Keratinocyte (primary cell): ENCODE results near the gene MYH7B. TPM values are rescaled to one million over a fixed set of nuclear protein-coding genes. Genes with fewer than 3 reads are reported as not detected.

Source experiments
- DNase-seq: peaks from one replicate; pipeline ENCODE4 v3.0.0-alpha.2; 2011; ENCODE audit warnings: low read depth, missing footprints, low spot score
- FAIRE-seq: peaks from 2 replicates; lab custom pipeline; 2011; peaks lifted over from hg19 to GRCh38; lab: Jason Lieb, UNC
- H2AFZ ChIP-seq: 2 replicates; pipeline ENCODE4 v1.6.0; 2012; ENCODE audit warnings: low read length, control low read depth, inconsistent platforms; ENCODE audit not compliant: control insufficient read depth
- H3K27ac ChIP-seq: 2 replicates; pipeline ENCODE4 v1.5.1; 2011; ENCODE audit warnings: low read length; ENCODE audit not compliant: control insufficient read depth, insufficient read depth
- H3K27me3 ChIP-seq: 3 replicates; pipeline ENCODE4 v1.6.0; 2011; ENCODE audit warnings: low read length; ENCODE audit not compliant: control insufficient read depth, insufficient read depth; ENCODE audit errors: extremely low read depth
- H3K36me3 ChIP-seq, 2 experiments: 2 replicates in 1 of 2; 3 replicates in 1 of 2; pipeline ENCODE4 v1.5.1; 2011; ENCODE audit warnings: low read length in 2 of 2, mild to moderate bottlenecking in 1 of 2; ENCODE audit not compliant: control insufficient read depth in 2 of 2, insufficient read depth in 2 of 2; ENCODE audit errors: extremely low read depth in 1 of 2
- H3K4me1 ChIP-seq: 3 replicates; pipeline ENCODE4 v1.5.1; 2011; ENCODE audit warnings: low read length; ENCODE audit not compliant: control insufficient read depth, insufficient read depth; ENCODE audit errors: extremely low read depth
- H3K4me2 ChIP-seq: 3 replicates; pipeline ENCODE4 v1.6.0; 2011; ENCODE audit warnings: low read depth, low read length; ENCODE audit not compliant: control insufficient read depth, insufficient read depth; ENCODE audit errors: extremely low read depth
- H3K4me3 ChIP-seq, 3 experiments: fragments of 200-600 bp in 1 of 3; sonication (generic) in 1 of 3; 2 replicates in 2 of 3; 3 replicates in 1 of 3; pipeline ENCODE4 v1.5.1; 2011 to 2016; ENCODE audit warnings: low read length in 3 of 3, mild to moderate bottlenecking in 3 of 3, control low read depth in 2 of 3, inconsistent platforms in 1 of 3, low read depth in 1 of 3, mixed read lengths in 1 of 3, mixed run types in 1 of 3, moderate library complexity in 1 of 3; ENCODE audit not compliant: control insufficient read depth in 2 of 3, insufficient read depth in 2 of 3; ENCODE audit errors: extremely low read depth in 1 of 3
- H3K79me2 ChIP-seq: 2 replicates; pipeline ENCODE4 v1.6.0; 2012; ENCODE audit warnings: low read length; ENCODE audit not compliant: control insufficient read depth, insufficient read depth
- H3K9ac ChIP-seq: 3 replicates; pipeline ENCODE4 v1.6.0; 2011; ENCODE audit warnings: low read length; ENCODE audit not compliant: control insufficient read depth, insufficient read depth; ENCODE audit errors: extremely low read depth
- H3K9me1 ChIP-seq: 3 replicates; pipeline ENCODE4 v1.6.0; 2011; ENCODE audit warnings: low read length; ENCODE audit not compliant: control insufficient read depth, insufficient read depth; ENCODE audit errors: extremely low read depth
- H3K9me3 ChIP-seq: 2 replicates; pipeline ENCODE4 v1.5.1; 2012; ENCODE audit warnings: low read depth, low read length; ENCODE audit not compliant: control insufficient read depth
- H4K20me1 ChIP-seq: 3 replicates; pipeline ENCODE4 v1.6.0; 2011; ENCODE audit warnings: low read length; ENCODE audit not compliant: control insufficient read depth, insufficient read depth; ENCODE audit errors: extremely low read depth
- CTCF ChIP-seq, 3 experiments: IDR thresholded peaks in 1 of 3; conservative IDR thresholded peaks in 1 of 3; optimal IDR thresholded peaks in 1 of 3; 2 replicates in 2 of 3; 3 replicates in 1 of 3; pipeline versions ENCODE3 to v1.5.1; 2011; ENCODE audit warnings: low read length in 3 of 3, mild to moderate bottlenecking in 3 of 3, moderate library complexity in 2 of 3, control low read depth in 1 of 3, inconsistent platforms in 1 of 3; ENCODE audit not compliant: insufficient read depth in 2 of 3; ENCODE audit errors: extremely low read depth in 1 of 3
- EZH2 ChIP-seq: IDR thresholded peaks from one replicate; pipeline ENCODE4 v1.6.1; 2012; ENCODE audit warnings: inconsistent platforms, mild to moderate bottlenecking, low read length, moderate library complexity
- dilution Hi-C: fragments of 300-500 bp; cut with MboI; formaldehyde crosslinking; loops from one replicate; pipeline ENCODE4 v1.7.0; 2020; ENCODE audit warnings: low sequenced_read_pairs; ENCODE audit not compliant: extremely low pct_ligation_motif_present
- polyA plus RNA-seq, 5 experiments: library from polyadenylated mRNA; depleted of rRNA in 3 of 5; stranded (reverse) in 3 of 5; stranded (forward) in 1 of 5; unstranded in 1 of 5; fragments of >200 nt; gene quantifications; 1 replicate in 1 of 5; 2 replicates in 3 of 5; 3 replicates in 1 of 5; pipeline versions ENCODE4 v1.2.1 to v1.2.3, GENCODE V29; 2011 to 2012; ENCODE audit warnings: missing spikeins in 2 of 5, low read depth in 1 of 5, low replicate concordance in 1 of 5

MYH7B gene
- polyA plus RNA-seq, 1 donor (not counting 4 experiments of a cell fraction or from before 2014, with no cell fraction given), result 0.01 TPM

GRCh38 chr20:34989118-34989517 lies 33.5 kb downstream of the MYH7B start:
- TF ChIP-seq EZH2, result no peak
- TF ChIP-seq CTCF (optimal IDR thresholded peaks at IDR 0.05 in 1 of 3, IDR thresholded peaks at IDR 0.05 in 1 of 3, conservative IDR thresholded peaks at IDR 0.05 in 1 of 3; ENCODE audit: extremely low read depth in 1 of 3, insufficient read depth in 2 of 3, low read length in 3 of 3), result no peak
- peaks cover 0 to 1% of the 10 kb centered on the region in 2 experiments for H3K36me3 ChIP-seq
- no peaks in the 10 kb centered on the region for H3K4me1 ChIP-seq
- H3K9me3 ChIP-seq, result no peaks in the 10 kb centered on the region
- dilution Hi-C loops, result no loop called here
- FAIRE-seq, result no peak
- H3K4me2 ChIP-seq, result no peak overlapping the region
- H3K9ac ChIP-seq, result no peak overlapping the region
- peaks cover 17% of the 10 kb centered on the region for H3K27me3 ChIP-seq
- no peak overlapping the region for H2AFZ ChIP-seq
- H3K9me1 ChIP-seq, result no peaks in the 10 kb centered on the region
- H4K20me1 ChIP-seq, result no peaks in the 10 kb centered on the region
- H3K27ac ChIP-seq, result no peak overlapping the region
- DNase-seq, result no peak
- H3K79me2 ChIP-seq, result no peaks in the 10 kb centered on the region
- H3K4me3 ChIP-seq, result no peak overlapping the region

- no peaks in the 10 kb centered on the region for H3K4me1 ChIP-seq
- H3K27ac ChIP-seq, result no peak overlapping the region
- H3K27me3 ChIP-seq, result peaks cover 13% of the 10 kb centered on the region
- no peaks in the 10 kb centered on the region for H4K20me1 ChIP-seq
- H2AFZ ChIP-seq, result no peak overlapping the region
- no peaks in the 10 kb centered on the region for H3K9me3 ChIP-seq
- no peaks in the 10 kb centered on the region for H3K9me1 ChIP-seq
- dilution Hi-C loops, result no loop called here
- FAIRE-seq, result no peak
- H3K79me2 ChIP-seq, result no peaks in the 10 kb centered on the region
- H3K4me3 ChIP-seq, result no peak overlapping the region
- TF ChIP-seq EZH2 (no peak), CTCF (optimal IDR thresholded peaks at IDR 0.05 in 1 of 3, IDR thresholded peaks at IDR 0.05 in 1 of 3, conservative IDR thresholded peaks at IDR 0.05 in 1 of 3; ENCODE audit: extremely low read depth in 1 of 3, insufficient read depth in 2 of 3, low read length in 3 of 3) (no peak)
- DNase-seq, result no peak
- H3K36me3 ChIP-seq, result peaks cover 0 to 4% of the 10 kb centered on the region in 2 experiments
- H3K4me2 ChIP-seq, result no peak overlapping the region
- no peak overlapping the region for H3K9ac ChIP-seq
Observed at GRCh38 chr20:34989670-34990069, 34.0 kb downstream of the MYH7B start.
